H9 (cell line): ENCODE results near the gene S1PR3. TPM values are rescaled to one million over a fixed set of nuclear protein-coding genes. Genes with fewer than 3 reads are reported as not detected.

Source experiments
- DNase-seq: peaks from one replicate; pipeline ENCODE4 v3.0.0-alpha.2; 2017
- H2AFZ ChIP-seq: one replicate; pipeline ENCODE4 v1.6.1; 2013; ENCODE audit warnings: mild to moderate bottlenecking, low read length, control low read depth, moderate library complexity
- H2AK5ac ChIP-seq: 2 replicates; pipeline ENCODE4 v1.6.1; 2013; ENCODE audit warnings: low read length, control low read depth, mixed read lengths; ENCODE audit not compliant: insufficient read length
- H2BK120ac ChIP-seq: one replicate; pipeline ENCODE4 v1.6.1; 2013; ENCODE audit warnings: low read depth, mild to moderate bottlenecking, low read length, control low read depth, inconsistent platforms; ENCODE audit not compliant: poor library complexity, severe bottlenecking
- H2BK12ac ChIP-seq: 2 replicates; pipeline ENCODE4 v1.6.1; 2013; ENCODE audit warnings: low read length, control low read depth, mixed read lengths, low read depth; ENCODE audit not compliant: insufficient read length
- H2BK15ac ChIP-seq: 2 replicates; pipeline ENCODE4 v1.6.1; 2013; ENCODE audit warnings: low read depth, low read length, control low read depth
- H2BK20ac ChIP-seq: one replicate; pipeline ENCODE4 v1.6.1; 2013; ENCODE audit warnings: low read depth, mild to moderate bottlenecking, low read length, control low read depth, inconsistent platforms; ENCODE audit not compliant: poor library complexity, severe bottlenecking
- H2BK5ac ChIP-seq: 2 replicates; pipeline ENCODE4 v1.6.1; 2013; ENCODE audit warnings: low read length, control low read depth, mixed read lengths; ENCODE audit not compliant: insufficient read length
- H3K14ac ChIP-seq: 2 replicates; pipeline ENCODE4 v1.6.1; 2013; ENCODE audit warnings: low read length, control low read depth; ENCODE audit not compliant: insufficient read depth
- H3K18ac ChIP-seq: 2 replicates; pipeline ENCODE4 v1.6.1; 2013; ENCODE audit warnings: low read depth, mild to moderate bottlenecking, mixed read lengths, low read length, control low read depth; ENCODE audit not compliant: insufficient read length
- H3K23ac ChIP-seq: 2 replicates; pipeline ENCODE4 v1.6.1; 2013; ENCODE audit warnings: low read length, control low read depth, mixed read lengths, low read depth; ENCODE audit not compliant: insufficient read length
- H3K23me2 ChIP-seq: 2 replicates; pipeline ENCODE4 v1.6.1; 2013; ENCODE audit warnings: low read depth, mild to moderate bottlenecking, mixed read lengths, low read length, control low read depth; ENCODE audit not compliant: insufficient read length, poor library complexity, severe bottlenecking
- H3K27ac ChIP-seq: 2 replicates; pipeline ENCODE4 v1.5.1; 2013; ENCODE audit warnings: low read length, control low read depth, mixed read lengths, low read depth; ENCODE audit not compliant: insufficient read length
- H3K27me3 ChIP-seq: 2 replicates; pipeline ENCODE4 v1.6.1; 2013; ENCODE audit warnings: low read length, control low read depth, inconsistent platforms; ENCODE audit not compliant: insufficient read depth
- H3K4ac ChIP-seq: 2 replicates; pipeline ENCODE4 v1.6.1; 2013; ENCODE audit warnings: low read depth, mild to moderate bottlenecking, control low read depth, inconsistent platforms, low read length, moderate library complexity
- H3K4me1 ChIP-seq: 2 replicates; pipeline ENCODE4 v1.6.1; 2013; ENCODE audit warnings: low read length, control low read depth, inconsistent platforms; ENCODE audit not compliant: insufficient read depth
- H3K4me2 ChIP-seq: 2 replicates; pipeline ENCODE4 v1.6.1; 2013; ENCODE audit warnings: low read length, control low read depth, mixed read lengths; ENCODE audit not compliant: insufficient read length, insufficient read depth
- H3K56ac ChIP-seq: 2 replicates; pipeline ENCODE4 v1.6.1; 2013; ENCODE audit warnings: low read depth, mild to moderate bottlenecking, mixed read lengths, low read length, control low read depth; ENCODE audit not compliant: insufficient read length
- H3K79me1 ChIP-seq: 2 replicates; pipeline ENCODE4 v1.6.1; 2013; ENCODE audit warnings: low read depth, mild to moderate bottlenecking, moderate library complexity, low read length, control low read depth, inconsistent platforms; ENCODE audit not compliant: insufficient read depth, poor library complexity, severe bottlenecking
- H3K79me2 ChIP-seq: 2 replicates; pipeline ENCODE4 v1.6.1; 2013; ENCODE audit warnings: low read length, control low read depth, inconsistent platforms; ENCODE audit not compliant: insufficient read depth
- H3K9ac ChIP-seq: 2 replicates; pipeline ENCODE4 v1.6.1; 2013; ENCODE audit warnings: low read length, control low read depth, mixed read lengths; ENCODE audit not compliant: insufficient read length; ENCODE audit errors: extremely low read depth
- H3K9me3 ChIP-seq: one replicate; pipeline ENCODE4 v1.6.1; 2013; ENCODE audit warnings: low read depth, low read length, inconsistent platforms; ENCODE audit not compliant: control insufficient read depth
- H3T11ph ChIP-seq: one replicate; pipeline ENCODE4 v1.6.1; 2013; ENCODE audit warnings: mild to moderate bottlenecking, low read length, control low read depth, inconsistent platforms
- H4K20me1 ChIP-seq: one replicate; pipeline ENCODE4 v1.6.1; 2013; ENCODE audit not compliant: control insufficient read depth, insufficient read length, insufficient read depth
- H4K5ac ChIP-seq: 2 replicates; pipeline ENCODE4 v1.6.1; 2013; ENCODE audit warnings: low read depth, mild to moderate bottlenecking, mixed read lengths, low read length, control low read depth; ENCODE audit not compliant: insufficient read length
- H4K8ac ChIP-seq: replicated peaks from 2 replicates; pipeline ENCODE4 v1.6.1; 2013; ENCODE audit warnings: low read length, control low read depth, mixed read lengths, low read depth; ENCODE audit not compliant: insufficient read length
- H4K91ac ChIP-seq: 2 replicates; pipeline ENCODE4 v1.6.1; 2013; ENCODE audit warnings: low read depth, mild to moderate bottlenecking, moderate library complexity, mixed read lengths, low read length, control low read depth; ENCODE audit not compliant: insufficient read length
- H3K27ac Mint-ChIP-seq, 3 experiments: 2 replicates in 2 of 3; 3 replicates in 1 of 3; pipeline ENCODE4 v1.8.0; 2020 to 2021; ENCODE audit warnings: mixed read lengths in 3 of 3, mild to moderate bottlenecking in 1 of 3, moderate library complexity in 1 of 3
- H3K27me3 Mint-ChIP-seq: 2 replicates; pipeline ENCODE4 v1.8.0; 2021; ENCODE audit warnings: low read depth, mild to moderate bottlenecking, moderate library complexity, mixed read lengths
- H3K36me3 Mint-ChIP-seq, 3 experiments: 2 replicates in 2 of 3; 3 replicates in 1 of 3; pipeline ENCODE4 v1.8.0; 2020 to 2021; ENCODE audit warnings: low read depth in 3 of 3, mixed read lengths in 3 of 3; ENCODE audit not compliant: insufficient read depth in 1 of 3
- H3K4me1 Mint-ChIP-seq, 2 experiments: 2 replicates each; pipeline ENCODE4 v1.8.0; 2020; ENCODE audit warnings: mixed read lengths in 2 of 2
- H3K4me3 Mint-ChIP-seq, 2 experiments: 2 replicates in 1 of 2; 3 replicates in 1 of 2; pipeline ENCODE4 v1.8.0; 2020 to 2021; ENCODE audit warnings: mild to moderate bottlenecking in 2 of 2, mixed read lengths in 2 of 2, moderate library complexity in 1 of 2
- H3K9me3 Mint-ChIP-seq, 2 experiments: 2 replicates in 1 of 2; 3 replicates in 1 of 2; pipeline ENCODE4 v1.8.0; 2020; ENCODE audit warnings: mild to moderate bottlenecking in 2 of 2, mixed read lengths in 2 of 2, moderate library complexity in 1 of 2
- CTCF ChIP-seq: fragments of 200-600 bp; sonication (generic); conservative IDR thresholded peaks from 3 replicates; pipeline ENCODE4 v1.8.0; 2021; ENCODE audit warnings: antibody characterized with exemption, mild to moderate bottlenecking
- WGBS: extraction: QIAGEN DNeasy Blood & Tissue Kit; methylation state at CpG from one replicate; pipeline ENCODE4 v1.1.7; 2013; ENCODE audit warnings: missing lambda C conversion rate, low lambda C conversion rate, mixed read lengths; ENCODE audit not compliant: insufficient read length; ENCODE audit errors: extremely low coverage; 5-methylcytosine and 5-hydroxymethylcytosine counted together
- total RNA-seq: library from RNA; stranded (reverse); gene quantifications from 2 replicates; pipeline ENCODE4 v1.2.1, GENCODE V29; 2021

Gene S1PR3
- total RNA-seq, 1 experiment from 2014 or later, result 3.3 TPM

GRCh38 chr9:89037346-89037745, 46.1 kb downstream of the S1PR3 start:
- H3K27me3 ChIP-seq, result no peaks in the 10 kb centered on the region
- no peak overlapping the region for H4K5ac ChIP-seq
- no peak overlapping the region for H2BK12ac ChIP-seq
- H4K20me1 ChIP-seq, result no peaks in the 10 kb centered on the region
- no peak overlapping the region for H2BK20ac ChIP-seq
- peaks cover 0 to 2% (median 0%) of the 10 kb centered on the region in 3 experiments; a peak in 1 of 7 replicates for H3K36me3 Mint-ChIP-seq
- WGBS, result no CpG with 5 or more reads among the region's 4 CpGs
- no peaks in the 10 kb centered on the region for H3K23me2 ChIP-seq
- H3K9me3 ChIP-seq, result no peaks in the 10 kb centered on the region
- H2BK5ac ChIP-seq, result no peak overlapping the region
- no peak overlapping the region for H3K23ac ChIP-seq
- H2AK5ac ChIP-seq, result no peak overlapping the region
- H3K27me3 Mint-ChIP-seq, result no peaks in the 10 kb centered on the region; the same call in 1 of the 2 replicates
- H3K4me2 ChIP-seq, result no peak overlapping the region
- no peaks in the 10 kb centered on the region for H3K79me1 ChIP-seq
- no peak overlapping the region for H3T11ph ChIP-seq
- no peaks in the 10 kb centered on the region for H3K79me2 ChIP-seq
- DNase-seq, result no peak
- H3K9me3 Mint-ChIP-seq, result no peaks in the 10 kb centered on the region
- H3K18ac ChIP-seq, result no peak overlapping the region
- H3K27ac Mint-ChIP-seq, result no peak overlapping the region
- H4K91ac ChIP-seq, result no peak overlapping the region
- H3K9ac ChIP-seq, result no peak overlapping the region
- H3K27ac ChIP-seq, result no peak overlapping the region
- no peak overlapping the region for H3K4me3 Mint-ChIP-seq
- H3K14ac ChIP-seq, result no peak overlapping the region
- no peak for TF ChIP-seq CTCF
- H3K4me1 ChIP-seq, result no peaks in the 10 kb centered on the region
- no peak overlapping the region for H4K8ac ChIP-seq
- no peak overlapping the region for H2BK120ac ChIP-seq
- no peak overlapping the region for H2AFZ ChIP-seq
- no peak overlapping the region for H3K56ac ChIP-seq
- H3K4ac ChIP-seq, result no peak overlapping the region
- no peak overlapping the region for H2BK15ac ChIP-seq
- no peaks in the 10 kb centered on the region for H3K4me1 Mint-ChIP-seq
